Stimulated activated CD4-positive, alpha-beta T cell treated with anti-CD3 and anti-CD28 coated beads, Interleukin-15, amount 100 ng/mL, for 24 hours (primary cell): ENCODE results near the gene ACBD6.

Experiments used
- DNase-seq: peaks from one replicate; pipeline ENCODE4 v3.0.0-alpha.2; 2020

The ACBD6 gene

DNA sequence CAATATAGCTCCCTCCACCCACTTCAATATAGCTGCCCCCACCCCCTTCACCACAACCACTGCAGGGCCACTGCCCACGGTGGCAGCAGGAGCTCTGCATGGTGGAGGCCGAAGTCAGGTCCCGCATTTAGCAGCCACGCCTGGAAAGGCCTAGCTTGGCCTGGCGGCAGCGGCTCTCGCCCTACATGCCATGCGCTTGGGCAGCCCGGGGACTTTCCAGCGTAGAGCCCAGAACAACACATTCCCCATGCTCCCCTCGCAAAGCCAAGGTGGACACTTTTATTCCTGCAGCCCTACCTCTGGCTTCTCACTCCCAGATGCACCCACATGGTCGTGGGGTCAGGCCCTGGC, 235.2 kb downstream of the ACBD6 start:
- DNase-seq, result no peak

- no peak for DNase-seq
Measured at GRCh38 chr1:180266275-180267210, 235.8 kb downstream of the ACBD6 start.

DNA sequence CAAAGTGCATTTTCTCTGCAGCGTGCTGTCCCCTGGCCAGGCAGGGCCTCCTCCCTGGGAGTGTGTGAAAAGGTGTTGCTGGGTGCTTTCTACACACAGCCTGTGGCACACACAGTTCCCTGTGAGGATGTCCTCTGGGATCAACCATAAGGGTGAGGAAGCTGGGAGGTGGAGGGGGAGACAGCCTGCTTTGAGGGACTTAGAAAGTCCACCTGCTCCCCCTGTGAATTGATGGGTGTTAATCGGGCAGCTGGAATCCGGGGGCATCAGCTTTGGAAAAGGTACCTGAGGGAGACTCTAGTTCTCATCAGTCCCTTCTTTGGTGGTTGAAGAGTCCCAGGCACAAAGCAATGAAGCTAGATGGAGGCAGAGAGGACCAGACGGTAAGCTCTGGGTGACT, 236.5 kb downstream of the ACBD6 start:
- no peak for DNase-seq

DNA sequence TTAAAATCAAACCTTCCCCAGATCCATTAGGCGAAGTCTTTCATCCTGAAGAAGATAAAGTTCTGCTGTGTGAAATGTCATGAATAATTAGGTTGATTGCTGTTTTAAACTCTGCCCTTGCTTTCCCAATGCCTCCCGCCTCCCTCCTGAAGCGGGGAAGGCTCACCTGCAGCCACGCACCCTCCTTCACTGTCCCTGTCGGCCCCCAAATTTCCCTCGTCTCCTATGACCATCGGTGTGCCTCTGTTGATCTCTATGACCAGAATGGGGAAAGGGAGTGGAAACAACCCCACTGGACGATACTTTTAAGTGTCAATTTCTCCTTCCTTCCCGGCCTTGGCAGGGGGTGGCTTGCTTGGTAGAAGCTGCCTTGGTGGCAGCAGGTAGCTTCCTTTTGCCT, 237.2 kb downstream of the ACBD6 start:
- DNase-seq, result no peak

- DNase-seq, result no peak
Measured at GRCh38 chr1:180264595-180264994, 237.8 kb downstream of the ACBD6 start.

- DNase-seq, result no peak
Measured at GRCh38 chr1:180262628-180263488, 239.5 kb downstream of the ACBD6 start.

- DNase-seq, result no peak
Measured at GRCh38 chr1:180261524-180262155, 240.7 kb downstream of the ACBD6 start.

- no peak for DNase-seq
Measured at GRCh38 chr1:180261030-180261429, 241.3 kb downstream of the ACBD6 start.

- DNase-seq, result no peak
Measured at GRCh38 chr1:180260541-180260940, 241.8 kb downstream of the ACBD6 start.

DNA sequence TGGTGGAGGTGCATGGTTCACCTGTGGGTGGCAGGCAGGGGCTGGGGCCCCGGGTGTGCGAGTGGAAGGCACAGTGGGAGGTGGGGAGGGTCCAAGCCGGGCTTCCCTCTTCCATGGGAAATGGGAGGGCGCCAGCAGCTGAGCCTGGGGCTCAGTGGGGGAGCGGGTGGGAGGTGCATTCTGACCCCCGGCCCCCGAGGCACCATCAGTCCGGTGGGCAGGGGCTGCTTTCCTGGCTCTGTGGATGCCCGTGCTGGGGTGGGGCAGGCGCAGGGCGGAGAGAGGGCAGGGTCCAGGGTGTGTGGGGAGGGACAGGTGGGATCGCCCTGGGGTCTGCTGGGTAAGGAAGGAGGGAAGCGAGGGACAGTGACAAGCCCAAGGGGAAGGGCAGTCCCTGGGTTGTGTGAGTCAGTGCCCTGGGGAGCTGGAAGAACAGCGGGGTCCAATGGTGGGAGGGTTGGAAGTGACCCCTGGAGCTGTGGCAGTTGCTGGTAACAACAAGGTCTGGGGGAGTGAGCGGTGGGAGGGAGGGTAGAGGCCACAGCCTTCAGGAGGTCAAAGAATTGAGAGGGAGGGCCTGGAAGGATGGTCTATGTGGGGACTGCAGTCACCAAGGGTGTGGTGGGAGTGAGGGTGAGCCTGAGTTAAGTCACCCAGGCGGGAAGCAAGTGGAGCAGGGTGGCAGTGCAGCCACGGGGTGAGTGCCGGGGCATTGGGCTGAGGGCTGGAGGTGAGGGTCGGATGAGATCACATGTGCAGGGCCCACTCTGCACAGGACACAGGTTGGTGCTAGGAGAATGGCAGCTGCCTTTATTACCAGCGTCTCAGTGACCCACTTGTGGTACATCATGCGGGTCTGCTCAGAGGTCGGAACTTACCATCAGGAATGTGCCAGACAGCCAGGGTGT, 242.7 kb downstream of the ACBD6 start:
- no peak for DNase-seq

DNA sequence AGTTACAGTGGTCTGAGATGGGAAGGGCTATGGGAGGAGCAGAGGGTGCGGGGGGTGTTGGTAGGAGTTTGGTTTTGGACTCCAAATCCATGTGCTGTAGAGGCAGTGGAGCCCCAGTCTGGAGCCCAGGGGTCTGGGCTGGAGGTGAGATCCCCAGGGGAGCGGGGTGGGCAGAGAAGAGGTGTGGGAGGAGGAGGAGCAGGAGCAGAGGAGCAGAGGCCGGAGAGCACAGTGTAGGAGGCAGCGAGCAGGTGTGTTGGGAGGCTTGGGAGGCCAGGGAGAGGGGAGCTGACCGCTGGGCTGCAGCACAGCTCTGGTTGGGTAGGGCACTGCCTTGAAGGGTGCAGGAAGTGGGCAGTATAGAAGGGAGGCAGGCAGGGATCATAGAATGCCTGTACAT, 243.4 kb downstream of the ACBD6 start:
- no peak for DNase-seq

GRCh38 chr1:180258290-180258689, 244.1 kb downstream of the ACBD6 start:
- no peak for DNase-seq

- no peak for DNase-seq
Measured at GRCh38 chr1:180257486-180257885, 244.9 kb downstream of the ACBD6 start.

- DNase-seq, result no peak
Measured at GRCh38 chr1:180257028-180257386, 245.4 kb downstream of the ACBD6 start.

DNA sequence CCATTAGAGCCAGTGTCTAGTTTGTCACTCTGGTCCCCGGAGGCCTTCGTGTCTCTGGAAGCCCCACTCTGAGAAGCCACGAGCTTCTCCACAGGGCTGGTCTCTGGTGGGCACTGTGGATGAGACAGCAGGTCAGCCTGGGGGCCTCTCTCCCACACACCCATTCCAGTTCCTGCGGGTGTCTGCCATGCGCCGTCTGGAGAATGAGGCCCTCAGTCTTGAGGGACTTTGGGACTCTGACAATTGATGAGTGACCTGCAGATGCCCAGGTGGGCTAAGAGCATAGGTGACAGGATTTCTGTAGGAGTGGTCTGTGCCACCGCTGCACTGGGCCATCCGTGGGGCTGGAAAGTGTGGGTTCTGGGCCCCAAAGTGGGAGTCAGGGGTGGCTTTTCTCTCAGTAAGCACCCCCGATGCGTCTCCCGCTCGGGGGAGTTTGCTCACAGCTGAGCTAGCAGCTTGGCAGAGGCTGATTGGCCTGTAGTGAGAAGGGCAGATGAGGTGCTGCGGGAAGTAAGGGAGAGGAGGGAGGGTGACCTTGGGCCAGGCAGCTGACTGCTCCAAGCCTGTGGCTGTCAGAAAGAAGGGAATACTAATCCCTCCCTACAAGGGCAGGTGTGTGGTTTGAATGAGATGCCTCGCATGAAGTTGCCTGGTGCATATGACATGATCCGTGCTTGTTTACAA, 245.9 kb downstream of the ACBD6 start:
- no peak for DNase-seq

GRCh38 chr1:180255536-180256340, 246.6 kb downstream of the ACBD6 start:
- DNase-seq, result no peak

DNA sequence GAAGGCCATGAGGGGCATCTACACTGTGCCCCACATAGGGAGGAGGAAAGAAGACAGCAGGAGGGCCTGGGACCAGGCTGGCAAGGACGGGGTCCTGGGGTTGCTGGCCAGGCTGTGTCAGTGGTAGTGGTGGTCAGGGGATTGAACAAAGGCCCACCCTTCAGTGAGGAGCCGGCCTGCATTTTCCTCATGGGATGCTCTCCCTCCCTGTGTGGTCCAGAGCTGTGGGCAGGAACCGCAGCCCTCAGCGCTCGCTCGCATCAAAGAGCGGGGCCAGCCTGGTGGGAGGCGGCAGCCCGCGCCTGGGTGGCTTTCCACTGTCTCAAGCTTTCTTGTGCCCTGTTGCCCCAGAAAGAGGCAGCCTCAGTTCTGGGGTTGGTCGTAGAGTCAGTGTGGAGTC, 247.5 kb downstream of the ACBD6 start:
- no peak for DNase-seq

DNA sequence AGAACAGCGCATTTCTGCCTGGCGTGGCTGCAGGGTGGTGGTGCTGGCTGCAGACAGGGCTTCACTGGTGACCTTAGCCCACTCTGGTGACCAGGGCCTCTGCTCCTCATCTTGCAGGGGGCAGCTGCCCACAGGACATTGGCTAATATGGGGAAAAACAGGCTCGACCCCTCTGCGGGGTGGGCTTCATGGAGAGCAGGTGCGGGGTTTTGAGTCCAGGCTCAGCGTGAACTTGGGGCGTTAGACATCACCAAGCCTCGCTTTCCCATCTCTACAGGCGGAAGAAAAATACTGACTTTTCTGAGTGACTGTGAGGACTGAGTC, 247.9 kb downstream of the ACBD6 start:
- DNase-seq, result no peak

GRCh38 chr1:180253585-180254495, 248.5 kb downstream of the ACBD6 start:
- DNase-seq, result no peak
